Right hindlimb (tissue), 1 donor: ENCODE data around the gene NDST4.

ENCODE experiments used
- DNase-seq: peaks from one replicate; pipeline ENCODE4 v3.0.0-alpha.2; 2018

NDST4 gene

GRCh38 chr4:114890773-114891172 is 222.6 kb downstream of the NDST4 start:
- DNase-seq = no peak

DNA sequence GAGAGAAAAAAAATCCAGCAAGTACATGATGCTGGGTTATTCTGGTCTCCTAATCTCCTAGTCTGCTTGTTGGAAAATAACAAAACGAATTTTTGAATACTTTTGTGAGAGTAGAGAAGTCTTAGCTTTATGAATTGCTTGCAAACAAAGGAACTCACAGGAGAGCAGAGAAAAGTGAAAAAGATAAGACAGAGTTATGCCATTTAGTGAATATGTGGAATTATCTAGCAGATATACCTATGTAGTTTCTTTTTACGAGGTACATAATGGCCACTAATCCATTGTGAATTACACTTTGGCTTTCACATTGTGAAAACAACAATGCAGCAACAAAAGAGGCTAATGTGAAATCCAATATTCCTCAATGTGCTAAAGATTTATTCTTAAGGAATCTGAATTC is 226.7 kb downstream of the NDST4 start:
- no peak for DNase-seq

GRCh38 chr4:114883641-114884040 is 229.8 kb downstream of the NDST4 start:
- no peak for DNase-seq

- no peak for DNase-seq
Measured at GRCh38 chr4:114879916-114880669, 233.3 kb downstream of the NDST4 start.

- no peak for DNase-seq
Measured at GRCh38 chr4:114875630-114876029, 237.8 kb downstream of the NDST4 start.

DNA sequence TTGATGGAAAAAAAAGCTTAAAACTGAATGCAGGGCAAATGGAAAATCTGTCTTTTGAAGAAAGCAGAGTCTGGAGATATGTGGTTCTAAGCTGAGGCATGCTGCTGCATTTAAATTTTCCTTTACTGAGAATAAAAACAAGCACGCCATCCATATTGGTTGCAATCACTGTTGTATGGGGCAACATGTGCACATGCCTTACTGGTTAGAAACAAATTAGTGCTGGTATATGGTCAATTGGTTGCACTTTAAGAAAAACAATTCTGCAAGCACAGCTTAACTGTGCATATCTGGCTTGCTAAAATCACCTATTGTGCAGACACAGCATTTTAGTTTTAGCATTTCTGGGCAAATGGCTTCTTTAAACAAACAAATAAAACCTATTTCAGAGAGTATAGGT is 239.1 kb downstream of the NDST4 start:
- no peak for DNase-seq

DNA sequence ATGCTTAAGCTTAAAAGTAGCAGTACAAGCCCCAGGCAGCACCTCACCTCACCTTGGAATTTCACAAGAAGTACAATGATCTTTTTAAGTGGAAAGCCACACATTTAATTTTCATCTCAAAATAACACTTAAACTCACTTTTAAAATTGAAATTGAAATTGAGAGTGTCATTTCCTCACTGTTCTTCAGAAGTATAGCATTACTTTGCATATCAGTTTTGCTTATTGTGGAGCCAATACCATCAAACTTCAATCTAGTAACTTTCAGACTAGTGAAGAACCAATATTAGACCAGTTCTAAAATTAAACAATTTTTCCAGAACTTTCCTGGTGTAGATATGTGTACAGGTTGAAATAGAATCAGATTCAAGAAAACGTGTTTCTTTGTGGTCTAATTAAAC is 242.4 kb downstream of the NDST4 start:
- DNase-seq = no peak

- DNase-seq = no peak
Measured at GRCh38 chr4:114866901-114867670, 246.3 kb downstream of the NDST4 start.

GRCh38 chr4:114864060-114864459 is 249.4 kb downstream of the NDST4 start:
- DNase-seq = no peak

DNA sequence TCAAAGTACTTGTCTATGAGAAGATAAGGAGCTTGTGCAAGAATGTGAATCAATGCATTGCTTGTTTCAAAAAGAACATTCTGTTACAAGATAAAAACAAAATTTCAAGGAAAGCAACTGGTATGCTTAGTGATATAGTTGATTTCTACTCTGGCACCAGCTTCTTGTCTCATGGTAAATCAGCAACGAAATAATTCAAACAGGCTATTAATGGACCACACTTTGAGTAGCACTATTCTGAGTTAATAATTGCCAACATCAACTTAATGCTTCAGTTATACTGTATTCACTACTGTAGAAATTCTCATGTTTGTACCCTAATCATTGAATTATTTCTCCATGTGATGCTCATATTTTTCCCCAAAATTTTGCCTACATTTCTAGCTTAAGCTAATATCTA is 252.6 kb downstream of the NDST4 start:
- DNase-seq = no peak

GRCh38 chr4:114857831-114858230 is 255.6 kb downstream of the NDST4 start:
- no peak for DNase-seq

DNA sequence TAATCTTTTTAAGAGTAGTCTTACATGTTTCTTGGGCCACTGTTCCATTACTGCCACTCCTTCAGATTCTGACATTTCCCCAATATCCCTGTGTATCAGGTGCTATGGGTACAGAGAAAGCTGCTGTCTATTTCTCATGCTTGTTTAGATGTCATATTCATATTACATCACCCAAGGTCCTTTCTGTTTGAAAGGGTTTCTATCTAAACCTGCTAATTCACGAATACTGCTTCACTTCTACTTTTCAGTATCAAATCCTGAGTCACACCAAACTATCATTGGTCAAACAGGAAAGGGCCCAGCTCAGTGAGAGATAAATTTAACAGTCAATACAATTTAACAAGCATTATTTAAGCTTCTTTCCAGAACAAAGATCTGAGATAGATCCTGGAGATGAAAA is 273.4 kb downstream of the NDST4 start:
- DNase-seq = no peak

GRCh38 chr4:114830628-114831027 is 282.8 kb downstream of the NDST4 start:
- no peak for DNase-seq

DNA sequence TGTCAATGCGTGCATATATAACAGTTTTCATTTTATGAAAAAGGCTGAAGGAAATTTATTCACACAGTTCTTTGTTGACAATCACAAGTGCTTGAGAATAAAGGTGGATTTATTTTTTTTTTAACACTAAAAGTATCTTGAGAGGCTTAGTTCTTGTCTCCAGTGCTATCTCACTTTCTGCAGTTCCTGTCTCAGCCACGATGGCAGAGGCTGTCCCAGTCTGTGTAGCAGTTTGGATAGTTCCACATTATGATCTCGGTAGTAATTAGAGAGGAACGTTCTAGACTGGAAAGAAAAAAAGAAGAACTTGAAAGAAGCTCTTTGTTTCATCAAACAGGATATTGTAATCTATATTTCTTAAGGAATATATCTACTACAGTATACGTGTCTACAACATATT is 285.8 kb downstream of the NDST4 start:
- DNase-seq = no peak

- no peak for DNase-seq
Measured at GRCh38 chr4:114815760-114816159, 297.7 kb downstream of the NDST4 start.

DNA sequence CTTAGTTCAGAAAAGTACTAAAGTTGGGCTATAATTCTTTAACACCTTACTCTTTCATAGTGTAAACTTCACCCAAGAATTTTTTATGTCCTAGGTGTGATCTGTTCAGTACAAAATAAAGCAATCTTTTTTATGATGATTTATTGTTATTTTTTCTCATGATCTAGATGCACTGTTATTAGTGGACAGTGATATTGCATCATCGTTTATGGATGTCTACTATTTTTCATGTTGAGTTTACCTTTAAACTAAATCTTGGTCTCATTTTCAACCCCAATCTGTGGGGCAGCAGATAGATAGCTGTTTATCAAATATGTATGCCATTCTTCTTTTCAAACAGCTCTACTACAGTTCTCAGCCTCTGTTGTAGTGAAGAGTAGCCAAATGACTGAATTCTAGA is 299.5 kb downstream of the NDST4 start:
- DNase-seq = no peak

DNA sequence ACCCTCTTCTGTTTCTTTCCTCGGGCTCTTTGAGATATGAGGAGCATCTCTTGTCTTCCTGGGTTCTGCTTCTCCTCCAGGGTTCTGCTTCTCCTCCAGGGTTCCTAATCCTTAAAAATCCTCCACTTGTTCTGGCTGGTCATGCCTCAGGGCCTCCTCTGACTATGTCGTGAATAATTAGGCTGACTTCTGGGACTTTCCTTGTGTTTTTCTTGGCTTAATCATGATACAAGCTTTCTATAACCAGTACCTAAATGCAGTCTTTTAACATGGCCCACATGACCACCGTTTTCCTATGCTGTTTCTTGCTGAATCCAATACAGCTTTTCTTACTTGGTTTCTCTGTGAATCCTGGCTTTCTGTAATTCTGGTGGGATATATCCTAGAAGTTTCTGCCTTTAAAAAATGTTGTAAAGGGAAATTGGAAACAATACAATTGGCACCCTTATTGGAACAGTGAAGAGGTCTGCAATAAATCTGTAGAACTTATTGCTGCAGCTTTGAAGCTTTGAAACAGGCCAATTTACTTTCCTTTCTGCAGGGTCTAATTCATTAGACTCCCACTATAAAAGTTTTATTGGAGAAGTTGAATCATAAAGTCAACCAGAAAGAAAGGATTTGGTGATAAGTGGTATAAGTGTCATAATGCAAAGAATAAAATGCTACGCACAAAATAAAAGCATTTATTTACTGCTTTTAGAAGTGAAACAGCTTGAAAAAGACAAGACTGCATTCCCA is 301.7 kb downstream of the NDST4 start:
- no peak for DNase-seq

DNA sequence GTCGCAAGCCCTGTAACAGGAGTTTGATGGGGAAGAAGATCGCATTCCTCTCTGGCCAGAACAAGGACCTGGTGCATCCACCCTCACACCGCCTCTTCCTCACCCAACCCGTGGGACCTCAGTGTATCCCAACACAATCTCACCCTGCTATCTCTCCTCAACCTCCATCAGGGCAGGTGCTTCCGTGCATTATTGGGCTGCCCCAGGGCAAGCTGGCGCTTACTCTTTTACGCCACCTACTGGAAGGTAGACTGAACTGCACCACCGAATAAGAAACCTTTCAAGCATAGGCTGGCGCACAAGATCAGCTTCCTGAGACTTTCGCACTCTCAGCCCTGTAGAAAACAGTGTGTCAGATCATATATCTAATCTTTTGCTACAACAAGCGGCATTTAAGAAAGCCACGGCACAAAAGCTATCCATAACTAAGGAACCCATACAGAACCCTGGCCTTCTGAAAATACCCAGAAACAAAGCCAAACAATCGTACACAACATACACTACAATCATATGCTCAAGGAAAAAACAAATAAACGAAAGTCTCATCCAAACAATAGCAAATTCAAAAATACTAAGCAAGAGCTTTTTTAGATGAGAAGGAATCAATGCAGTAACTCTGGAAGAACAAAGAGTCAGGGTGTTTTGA is 305.5 kb downstream of the NDST4 start:
- DNase-seq = no peak

DNA sequence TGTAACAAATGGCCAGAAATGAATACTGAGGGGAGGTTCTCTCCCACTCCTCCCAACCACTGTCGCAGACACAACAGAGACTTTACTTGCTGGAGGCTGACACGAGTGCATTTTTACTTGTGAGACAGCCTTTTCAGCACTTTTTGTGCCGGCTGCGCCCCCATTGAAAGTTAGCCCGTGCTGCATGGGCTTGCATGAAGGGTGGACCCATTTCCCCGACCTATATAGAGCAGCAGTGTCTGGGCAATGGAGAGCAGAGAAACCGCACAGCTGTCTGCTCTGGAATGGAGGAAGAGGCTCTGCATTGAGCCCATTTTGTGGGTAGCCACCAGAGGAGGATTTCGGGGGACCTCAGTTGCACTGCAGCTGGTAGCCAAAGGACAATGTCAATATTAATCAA is 306.1 kb downstream of the NDST4 start:
- DNase-seq = no peak

DNA sequence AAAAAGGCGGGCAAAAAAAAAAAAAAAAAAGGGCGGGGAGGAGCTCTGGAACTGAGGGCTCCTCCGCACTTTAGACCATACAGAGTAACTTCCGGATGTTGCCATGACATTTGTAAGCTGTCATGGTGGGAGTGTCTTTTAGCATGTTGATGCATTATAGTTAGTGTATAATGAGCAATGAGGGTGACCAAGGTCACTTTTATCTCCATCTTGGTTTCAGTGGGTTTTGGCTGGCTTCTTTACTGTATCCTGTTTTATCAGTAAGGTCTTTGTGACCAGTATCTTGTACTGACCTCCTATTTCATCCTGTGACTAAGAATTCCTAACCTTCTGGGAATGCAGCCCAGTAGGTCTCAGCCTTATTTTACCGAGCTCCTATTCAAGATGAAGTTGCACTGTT is 321.4 kb downstream of the NDST4 start:
- DNase-seq = no peak

GRCh38 chr4:114785570-114785969 is 327.9 kb downstream of the NDST4 start:
- DNase-seq = no peak

GRCh38 chr4:114783215-114783595 is 330.2 kb downstream of the NDST4 start:
- no peak for DNase-seq
